Renal cortex interstitium (tissue), 15 donors: Measurements from ENCODE around the gene STMN1. TPM values are rescaled to one million over a fixed set of nuclear protein-coding genes. Genes with fewer than 3 reads are reported as not detected.
A peak's percentile ranks its signal among the peaks of the same experiment; 100 is the strongest.
"Not testable (repeated sequence)": the region's sequence is repeated elsewhere in the genome, so short reads cannot be mapped to it uniquely, and the experiment has no call there.

Source experiments
- DNase-seq, 11 donors: peaks; one replicate each; pipeline ENCODE4 v3.0.0-alpha.2; 2013; ENCODE audit warnings: low read depth in 9 of 11, low spot score in 4 of 11; ENCODE audit errors: extremely low read depth in 1 of 11
- long read RNA-seq, 16 experiments: transcript quantifications; one replicate each; lab custom pipeline, GENCODE V29; 2026
- polyA plus RNA-seq, 3 donors: library from polyadenylated mRNA; unstranded; fragments of 120-200 nt; gene quantifications; one replicate each; pipeline ENCODE4 v1.2.1, GENCODE V29; 2013; ENCODE audit not compliant: insufficient read length in 3 of 3

Gene STMN1
- polyA plus RNA-seq: 1,000 to 10,000 TPM in 2 of 3 donors, 100 to 1,000 TPM in 1; 982 to 1,465 (median 1,271) TPM
- long read RNA-seq, donor 1, transcript STMN1-206 (5 exons, 1,504 nt): major isoform, 209 of 357 reads
- long read RNA-seq, donor 1, partial matches to known transcripts: 145 of 357 reads
- long read RNA-seq, donor 1, other reads (novel, unspliced or antisense): 0 of 357 reads
- long read RNA-seq, donor 2, transcript STMN1-206 (5 exons, 1,504 nt): major isoform, 202 of 380 reads
- long read RNA-seq, donor 2, partial matches to known transcripts: 163 of 380 reads
- long read RNA-seq, donor 2, other reads (novel, unspliced or antisense): 10 of 380 reads
- long read RNA-seq, donor 3, transcript STMN1-206 (5 exons, 1,504 nt): major isoform, 225 of 530 reads
- long read RNA-seq, donor 3, partial matches to known transcripts: 295 of 530 reads
- long read RNA-seq, donor 3, other reads (novel, unspliced or antisense): 6 of 530 reads
- long read RNA-seq, donor 4, transcript STMN1-206 (5 exons, 1,504 nt): major isoform, 137 of 267 reads
- long read RNA-seq, donor 4, partial matches to known transcripts: 123 of 267 reads
- long read RNA-seq, donor 4, other reads (novel, unspliced or antisense): 5 of 267 reads
- long read RNA-seq, donor 5: 0 reads
- long read RNA-seq, donor 6, transcript STMN1-206 (5 exons, 1,504 nt): major isoform, 224 of 411 reads
- long read RNA-seq, donor 6, partial matches to known transcripts: 170 of 411 reads
- long read RNA-seq, donor 6, other reads (novel, unspliced or antisense): 14 of 411 reads
- long read RNA-seq, donor 7, transcript STMN1-206 (5 exons, 1,504 nt): major isoform, 337 of 540 reads
- long read RNA-seq, donor 7, partial matches to known transcripts: 188 of 540 reads
- long read RNA-seq, donor 7, other reads (novel, unspliced or antisense): 11 of 540 reads
- long read RNA-seq, donor 8, transcript STMN1-206 (5 exons, 1,504 nt): major isoform, 452 of 788 reads
- long read RNA-seq, donor 8, partial matches to known transcripts: 310 of 788 reads
- long read RNA-seq, donor 8, other reads (novel, unspliced or antisense): 19 of 788 reads
- long read RNA-seq, donor 9, transcript STMN1-206 (5 exons, 1,504 nt): major isoform, 129 of 368 reads
- long read RNA-seq, donor 9, partial matches to known transcripts: 238 of 368 reads
- long read RNA-seq, donor 9, other reads (novel, unspliced or antisense): 0 of 368 reads
- long read RNA-seq, donor 10, transcript STMN1-206 (5 exons, 1,504 nt): major isoform, 277 of 438 reads
- long read RNA-seq, donor 10, partial matches to known transcripts: 150 of 438 reads
- long read RNA-seq, donor 10, other reads (novel, unspliced or antisense): 10 of 438 reads
- long read RNA-seq, donor 11, transcript STMN1-206 (5 exons, 1,504 nt): major isoform, 121 of 217 reads
- long read RNA-seq, donor 11, partial matches to known transcripts: 86 of 217 reads
- long read RNA-seq, donor 11, other reads (novel, unspliced or antisense): 6 of 217 reads
- long read RNA-seq, donor 12, transcript STMN1-206 (5 exons, 1,504 nt): major isoform, 104 of 166 reads
- long read RNA-seq, donor 12, partial matches to known transcripts: 58 of 166 reads
- long read RNA-seq, donor 12, other reads (novel, unspliced or antisense): 0 of 166 reads
- long read RNA-seq, donor 13, transcript STMN1-206 (5 exons, 1,504 nt): major isoform, 493 of 884 reads
- long read RNA-seq, donor 13, partial matches to known transcripts: 366 of 884 reads
- long read RNA-seq, donor 13, other reads (novel, unspliced or antisense): 18 of 884 reads
- long read RNA-seq, donor 14, transcript STMN1-206 (5 exons, 1,504 nt): major isoform, 194 of 379 reads
- long read RNA-seq, donor 14, partial matches to known transcripts: 174 of 379 reads
- long read RNA-seq, donor 14, other reads (novel, unspliced or antisense): 8 of 379 reads
- long read RNA-seq, donor 15, transcript STMN1-206 (5 exons, 1,504 nt): major isoform, 113 of 204 reads
- long read RNA-seq, donor 15, partial matches to known transcripts: 83 of 204 reads
- long read RNA-seq, donor 15, other reads (novel, unspliced or antisense): 6 of 204 reads
- long read RNA-seq, donor 16, transcript STMN1-206 (5 exons, 1,504 nt): major isoform, 474 of 870 reads
- long read RNA-seq, donor 16, partial matches to known transcripts: 345 of 870 reads
- long read RNA-seq, donor 16, other reads (novel, unspliced or antisense): 41 of 870 reads

- DNase-seq: peak; percentile 80 to 97 (median 94)
These were observed at the start of gene STMN1 for GRCh38 chr1:25905680-25906643. STMN1 (minus strand) TSS chr1:25906419; CDS start chr1:25904676, 1,743 bp downstream.

GRCh38 chr1:25955553-25955952, 49.3 kb upstream of the STMN1 start:
- DNase-seq: no peak

- no peak for DNase-seq
These were observed 48.2 kb upstream of the STMN1 start for GRCh38 chr1:25954282-25954938.

- peak; percentile 35 to 82 (median 56) for DNase-seq
These were observed 46.7 kb upstream of the STMN1 start for GRCh38 chr1:25952841-25953401.

- DNase-seq: no peak
These were observed 42.4 kb upstream of the STMN1 start for GRCh38 chr1:25948641-25949040.

- no peak for DNase-seq
These were observed 40.8 kb upstream of the STMN1 start for GRCh38 chr1:25947027-25947426.

- DNase-seq: no peak
These were observed 39.5 kb upstream of the STMN1 start for GRCh38 chr1:25945761-25946160.

- DNase-seq: no peak
These were observed 38.8 kb upstream of the STMN1 start for GRCh38 chr1:25944986-25945385.

GRCh38 chr1:25943511-25943910, 37.3 kb upstream of the STMN1 start:
- not testable (repeated sequence) for DNase-seq

- DNase-seq: no peak
These were observed 30.7 kb upstream of the STMN1 start for GRCh38 chr1:25936947-25937346.

- no peak for DNase-seq
These were observed 27.5 kb upstream of the STMN1 start for GRCh38 chr1:25933479-25934365.

GRCh38 chr1:25932811-25933400, 26.7 kb upstream of the STMN1 start:
- DNase-seq: not testable (repeated sequence)

- no peak for DNase-seq
These were observed 26.1 kb upstream of the STMN1 start for GRCh38 chr1:25932321-25932720.

GRCh38 chr1:25929016-25929415, 22.8 kb upstream of the STMN1 start:
- DNase-seq: no peak
